Measurements from ENCODE around the gene USP34. TPM values are rescaled to one million over a fixed set of nuclear protein-coding genes. Genes with fewer than 3 reads are reported as not detected.

Gene USP34
- total RNA-seq, 4 donors from 2014 or later: 120 to 210 (median 157) TPM

GRCh38 chr2:61257446-61257845 is 213.4 kb downstream of the USP34 start:
- Histone ChIP-seq H3K36me3 (peaks cover 0 to 79% of the 10 kb centered on the region in 2 donors), H3K9me3 (no peaks in the 10 kb centered on the region)

GRCh38 chr2:61255580-61256437 is 215.1 kb downstream of the USP34 start:
- WGBS, 2 donors (ENCODE audit: low coverage in 1 of 2): 78 to 92% methylated on average over 5 of the region's 5 CpGs
- H3K36me3 ChIP-seq: peaks cover 0 to 74% of the 10 kb centered on the region in 2 donors

More at GRCh38 chr2:61257446-61257845, 213.4 kb downstream of the USP34 start:
- H3K27me3 ChIP-seq: no peaks in the 10 kb centered on the region
- no peak overlapping the region for H3K27ac ChIP-seq
- ATAC-seq: no peak
- H3K4me3 ChIP-seq: no peak overlapping the region
- WGBS, 2 donors (ENCODE audit: low coverage in 1 of 2): 78 to 89% methylated on average over 4 to 6 of the region's 7 CpGs
- H3K4me1 ChIP-seq: no peaks in the 10 kb centered on the region
- TF ChIP-seq POLR2A (IDR thresholded peaks at IDR 0.05) (no peak), EP300 (IDR thresholded peaks at IDR 0.05) (no peak), POLR2AphosphoS5 (IDR thresholded peaks at IDR 0.05) (no peak), CTCF (IDR thresholded peaks at IDR 0.05) (no peak)

GRCh38 chr2:61254536-61254935 is 216.4 kb downstream of the USP34 start:
- ATAC-seq: no peak
- H3K4me1 ChIP-seq: no peaks in the 10 kb centered on the region
- no peak overlapping the region for H3K4me3 ChIP-seq
- no peaks in the 10 kb centered on the region for H3K27me3 ChIP-seq
- TF ChIP-seq EP300 (IDR thresholded peaks at IDR 0.05): no peak
- H3K27ac ChIP-seq: no peak overlapping the region
- 95% methylated on average over 5 of the region's 5 CpGs for WGBS, 2 donors (ENCODE audit: low coverage in 1 of 2)
- H3K36me3 ChIP-seq: peaks cover 0 to 74% of the 10 kb centered on the region in 2 donors
- H3K9me3 ChIP-seq: no peaks in the 10 kb centered on the region

More at GRCh38 chr2:61255580-61256437, 215.1 kb downstream of the USP34 start:
- Histone ChIP-seq H3K4me1 (no peaks in the 10 kb centered on the region), H3K27me3 (no peaks in the 10 kb centered on the region), H3K4me3 (no peak overlapping the region), H3K27ac (no peak overlapping the region), H3K9me3 (no peaks in the 10 kb centered on the region)
- TF ChIP-seq POLR2AphosphoS5 (IDR thresholded peaks at IDR 0.05) (no peak), CTCF (IDR thresholded peaks at IDR 0.05) (no peak), POLR2A (IDR thresholded peaks at IDR 0.05) (no peak), EP300 (IDR thresholded peaks at IDR 0.05) (no peak)
- ATAC-seq: no peak

- Histone ChIP-seq H3K4me3 (no peak overlapping the region), H3K36me3 (peaks cover 5 to 70% of the 10 kb centered on the region in 2 donors), H3K9me3 (no peaks in the 10 kb centered on the region), H3K27ac (no peak overlapping the region), H3K4me1 (no peaks in the 10 kb centered on the region), H3K27me3 (no peaks in the 10 kb centered on the region)
- TF ChIP-seq POLR2A (IDR thresholded peaks at IDR 0.05) (no peak), POLR2AphosphoS5 (IDR thresholded peaks at IDR 0.05) (no peak), EP300 (IDR thresholded peaks at IDR 0.05) (no peak), CTCF (IDR thresholded peaks at IDR 0.05) (no peak)
- no peak for ATAC-seq
- 84 to 91% methylated on average over 2 to 4 of the region's 4 CpGs for WGBS, 2 donors (ENCODE audit: low coverage in 1 of 2)
Measured at GRCh38 chr2:61253136-61253535, 217.8 kb downstream of the USP34 start.

GRCh38 chr2:61252031-61252430 is 218.9 kb downstream of the USP34 start:
- no peak for ATAC-seq
- no peaks in the 10 kb centered on the region for H3K9me3 ChIP-seq
- H3K36me3 ChIP-seq: peaks cover 6 to 70% of the 10 kb centered on the region in 2 donors
- H3K27ac ChIP-seq: no peak overlapping the region
- H3K4me1 ChIP-seq: no peaks in the 10 kb centered on the region
- WGBS, 2 donors (ENCODE audit: low coverage in 1 of 2): 79 to 95% methylated on average over 2 of the region's 2 CpGs
- H3K4me3 ChIP-seq: no peak overlapping the region
- no peak for TF ChIP-seq POLR2A (IDR thresholded peaks at IDR 0.05)
- no peak for TF ChIP-seq CTCF (IDR thresholded peaks at IDR 0.05)
- no peak for TF ChIP-seq EP300 (IDR thresholded peaks at IDR 0.05)
- no peak for TF ChIP-seq POLR2AphosphoS5 (IDR thresholded peaks at IDR 0.05)
- no peaks in the 10 kb centered on the region for H3K27me3 ChIP-seq

Measured in gastroesophageal sphincter (tissue), 4 donors.